ENCODE data around the gene TAS1R1.

- TF ChIP-seq POLR2A (IDR thresholded peaks at IDR 0.05), result no peak
- TF ChIP-seq, protein P1, sequence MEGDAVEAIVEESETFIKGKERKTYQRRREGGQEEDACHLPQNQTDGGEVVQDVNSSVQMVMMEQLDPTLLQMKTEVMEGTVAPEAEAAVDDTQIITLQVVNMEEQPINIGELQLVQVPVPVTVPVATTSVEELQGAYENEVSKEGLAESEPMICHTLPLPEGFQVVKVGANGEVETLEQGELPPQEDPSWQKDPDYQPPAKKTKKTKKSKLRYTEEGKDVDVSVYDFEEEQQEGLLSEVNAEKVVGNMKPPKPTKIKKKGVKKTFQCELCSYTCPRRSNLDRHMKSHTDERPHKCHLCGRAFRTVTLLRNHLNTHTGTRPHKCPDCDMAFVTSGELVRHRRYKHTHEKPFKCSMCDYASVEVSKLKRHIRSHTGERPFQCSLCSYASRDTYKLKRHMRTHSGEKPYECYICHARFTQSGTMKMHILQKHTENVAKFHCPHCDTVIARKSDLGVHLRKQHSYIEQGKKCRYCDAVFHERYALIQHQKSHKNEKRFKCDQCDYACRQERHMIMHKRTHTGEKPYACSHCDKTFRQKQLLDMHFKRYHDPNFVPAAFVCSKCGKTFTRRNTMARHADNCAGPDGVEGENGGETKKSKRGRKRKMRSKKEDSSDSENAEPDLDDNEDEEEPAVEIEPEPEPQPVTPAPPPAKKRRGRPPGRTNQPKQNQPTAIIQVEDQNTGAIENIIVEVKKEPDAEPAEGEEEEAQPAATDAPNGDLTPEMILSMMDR (IDR thresholded peaks at IDR 0.05), result no peak
- TF ChIP-seq POLR2AphosphoS5 (IDR thresholded peaks at IDR 0.05), result no peak
Observed at GRCh38 chr1:6512245-6512907, 42.7 kb upstream of the TAS1R1 start.

Data from breast epithelium (tissue), 3 donors.